NCI-H1436 treated with DMSO at 0.1 percent for 48 hours (cell line): ENCODE measurements around the gene TTC34.

ENCODE experiments used
- DNase-seq: peaks from one replicate; lab custom pipeline; 2025; lab: John Stamatoyannopoulos, UW

Gene TTC34

GRCh38 chr1:2828586-2829250 is 27.2 kb upstream of the TTC34 start:
- DNase-seq = no peak

DNA sequence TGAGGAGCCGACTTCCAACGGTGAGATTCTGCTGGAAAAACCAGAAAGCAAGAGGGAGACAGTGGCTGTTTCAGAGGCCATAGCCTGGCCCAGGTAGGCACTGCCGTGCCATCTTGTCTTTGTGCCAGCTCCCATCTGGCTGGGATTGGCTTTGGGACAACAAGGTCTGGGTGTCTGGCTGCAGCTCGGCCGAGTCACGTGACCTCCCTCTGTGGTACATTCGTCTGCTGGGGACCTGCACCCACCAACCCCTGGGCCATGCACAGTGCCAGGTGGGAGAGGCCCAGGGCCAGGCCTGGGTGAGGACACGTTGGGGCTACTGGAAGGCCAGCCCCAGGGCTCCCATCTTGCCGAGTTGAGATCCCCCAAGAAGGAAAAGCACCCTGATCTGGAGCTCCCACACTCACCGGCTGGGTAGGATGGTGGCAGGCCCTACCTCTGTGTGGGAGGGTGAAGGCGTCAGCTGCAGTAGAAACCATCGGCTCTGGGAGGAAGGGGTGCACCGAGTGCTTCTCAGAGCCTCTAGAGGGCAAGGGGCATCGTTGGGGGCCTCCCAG is 25.3 kb upstream of the TTC34 start:
- no peak for DNase-seq

DNA sequence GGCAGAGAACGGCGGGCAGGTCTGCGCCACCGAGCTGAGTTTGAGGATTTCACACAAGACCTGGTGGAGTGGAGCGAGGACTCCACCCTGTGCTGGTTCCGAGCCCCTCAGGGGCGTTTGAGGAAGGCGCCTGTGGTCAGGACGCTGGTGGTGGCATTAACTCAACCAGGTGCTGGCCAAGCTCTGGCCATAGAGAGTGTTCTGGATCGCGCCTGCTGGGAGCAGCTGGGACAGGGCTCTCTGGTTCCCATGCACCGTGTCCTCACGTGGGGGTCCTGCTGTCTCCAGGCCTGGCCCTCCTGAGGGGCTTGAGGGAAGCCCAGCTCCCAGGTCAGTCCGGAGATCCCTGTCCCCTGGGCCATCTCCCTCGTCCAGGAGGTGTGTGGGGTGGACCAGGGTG is 24.8 kb upstream of the TTC34 start:
- DNase-seq = no peak

DNA sequence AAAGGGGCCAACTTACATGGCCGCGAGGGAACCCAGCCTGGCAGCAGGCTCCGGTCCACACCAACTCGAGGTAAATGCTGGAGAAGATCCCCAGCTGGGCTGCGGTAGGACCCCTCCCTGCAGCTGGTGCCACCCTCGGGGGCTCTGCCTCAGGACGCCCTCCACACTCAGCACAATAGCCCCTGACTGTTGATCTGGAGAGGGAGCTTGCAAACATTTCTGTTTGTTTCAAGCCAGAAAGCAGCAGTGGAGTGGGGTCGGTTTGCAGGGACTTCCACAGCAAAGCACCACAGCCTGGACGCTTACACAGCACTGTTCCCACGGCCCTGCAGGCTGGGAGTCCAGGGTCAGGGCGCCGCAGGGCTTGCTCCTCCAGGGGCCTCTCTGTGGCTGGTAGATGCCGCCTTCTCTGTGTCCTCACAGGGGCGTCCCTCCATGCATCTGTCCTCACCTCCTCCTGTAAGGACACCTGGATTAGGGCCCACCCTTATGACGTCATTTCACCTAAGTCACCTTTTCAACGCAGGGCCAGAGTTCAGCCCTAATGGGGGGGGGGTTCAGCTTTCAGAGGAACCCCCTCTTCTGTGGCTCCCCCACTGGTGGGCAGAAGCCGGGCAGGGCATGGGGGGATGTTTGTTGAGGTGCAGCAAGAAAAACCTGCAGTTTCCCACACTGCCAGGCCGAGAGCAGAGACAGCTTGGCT is 24.1 kb upstream of the TTC34 start:
- DNase-seq = no peak

GRCh38 chr1:2824999-2825398 is 23.5 kb upstream of the TTC34 start:
- DNase-seq = no peak

GRCh38 chr1:2823921-2824610 is 22.6 kb upstream of the TTC34 start:
- no peak for DNase-seq

- DNase-seq = no peak
Measured at GRCh38 chr1:2822621-2823145, 21.2 kb upstream of the TTC34 start.

- no peak for DNase-seq
Measured at GRCh38 chr1:2821966-2822620, 20.6 kb upstream of the TTC34 start.

DNA sequence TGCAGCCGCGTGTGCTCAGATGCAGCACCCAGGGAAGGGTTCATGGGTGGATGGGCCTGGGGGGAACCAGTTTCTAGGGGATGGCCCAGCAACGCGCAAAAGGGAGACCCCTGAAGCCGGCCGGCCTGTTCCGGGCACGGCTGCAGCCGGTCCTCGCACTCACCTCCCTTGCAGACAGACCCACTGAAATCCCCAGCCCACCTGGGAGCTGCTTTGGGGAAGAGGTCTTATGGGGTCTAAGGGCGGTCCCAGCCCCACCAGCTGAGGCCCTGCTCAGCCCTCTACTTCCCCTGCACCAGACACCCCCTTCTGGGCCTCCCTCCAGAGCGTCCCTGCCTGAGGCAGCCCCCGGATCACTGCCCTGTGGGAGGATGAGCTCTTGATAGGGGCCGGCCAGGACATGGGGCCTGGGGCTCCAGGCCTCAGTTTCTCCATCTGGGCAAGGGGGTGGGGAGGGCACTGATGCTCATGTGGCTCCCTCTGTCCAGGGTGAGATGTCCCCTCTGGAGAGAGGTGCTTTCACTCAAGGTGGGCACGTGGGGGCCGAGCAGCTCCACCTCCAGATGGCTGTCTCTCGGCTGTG is 20.0 kb upstream of the TTC34 start:
- DNase-seq = no peak

GRCh38 chr1:2820731-2821372 is 19.4 kb upstream of the TTC34 start:
- no peak for DNase-seq

DNA sequence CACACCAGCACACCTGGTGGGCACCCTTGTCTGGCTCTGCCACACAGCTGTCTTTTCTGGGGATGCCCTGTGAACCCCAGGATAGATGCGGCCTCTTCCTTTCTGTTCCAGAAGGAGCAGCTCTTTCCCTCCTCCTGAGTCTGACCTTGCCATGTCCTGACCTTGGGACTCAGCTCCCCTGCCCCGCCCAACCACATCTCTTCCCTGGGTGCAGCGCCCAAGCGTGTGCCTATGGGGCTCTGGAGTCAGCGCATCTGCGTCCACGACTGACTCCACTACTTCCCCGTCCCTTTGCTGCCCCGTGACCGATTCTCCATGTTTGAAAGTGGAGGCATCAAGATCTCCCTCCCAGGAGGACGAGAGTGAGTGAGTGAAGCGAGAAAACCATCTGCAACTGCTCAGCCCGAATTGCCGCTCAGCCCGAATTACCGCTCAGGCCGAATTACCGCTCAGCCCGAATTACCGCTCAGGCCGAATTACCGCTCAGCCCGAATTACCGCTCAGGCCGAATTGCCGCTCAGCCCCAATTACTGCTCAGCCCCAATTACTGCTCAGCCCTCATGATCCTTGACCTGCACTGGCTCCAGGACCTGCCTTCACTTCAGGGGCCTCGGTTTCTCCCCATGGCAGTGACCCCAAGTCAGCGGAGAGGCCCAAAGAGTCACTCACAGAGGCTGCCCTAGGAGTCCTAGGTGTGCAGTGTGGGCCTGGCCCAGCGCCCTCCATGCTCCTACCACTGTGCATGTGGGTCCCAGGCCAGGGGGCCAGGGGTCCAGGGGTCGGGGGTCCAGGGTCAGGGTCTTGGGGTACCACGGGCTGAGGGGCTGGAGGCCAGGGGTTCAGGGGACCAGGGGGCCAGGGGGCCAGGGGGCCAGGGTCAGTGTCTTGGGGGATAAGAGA is 18.6 kb upstream of the TTC34 start:
- no peak for DNase-seq

GRCh38 chr1:2819429-2819828 is 17.9 kb upstream of the TTC34 start:
- no peak for DNase-seq

- DNase-seq = no peak
Measured at GRCh38 chr1:2817784-2818564, 16.5 kb upstream of the TTC34 start.

- DNase-seq = no peak
Measured at GRCh38 chr1:2816786-2817185, 15.3 kb upstream of the TTC34 start.

GRCh38 chr1:2815551-2815950 is 14.1 kb upstream of the TTC34 start:
- DNase-seq = no peak

GRCh38 chr1:2814511-2815075 is 13.1 kb upstream of the TTC34 start:
- no peak for DNase-seq

- no peak for DNase-seq
Measured at GRCh38 chr1:2812939-2813653, 11.6 kb upstream of the TTC34 start.

DNA sequence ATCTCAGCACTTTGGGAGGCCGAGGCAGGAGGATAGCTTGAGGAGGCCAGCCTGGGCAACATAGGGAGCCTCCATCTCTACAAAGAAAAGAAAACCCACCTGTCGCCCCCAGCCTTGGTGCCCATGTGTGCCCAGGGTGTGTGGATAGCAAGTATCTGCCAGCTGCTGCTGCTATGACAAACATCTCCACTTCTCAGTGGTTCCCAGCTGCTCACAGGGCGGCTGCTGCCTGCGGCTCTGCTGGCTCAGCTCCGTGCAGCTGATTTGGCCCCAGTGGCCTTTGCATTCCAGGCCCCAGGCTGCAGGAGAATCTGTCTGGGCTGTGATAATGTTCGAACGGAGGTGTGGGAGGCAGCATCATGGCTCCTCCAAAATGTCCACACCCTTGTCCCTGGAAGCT is 10.6 kb upstream of the TTC34 start:
- no peak for DNase-seq

DNA sequence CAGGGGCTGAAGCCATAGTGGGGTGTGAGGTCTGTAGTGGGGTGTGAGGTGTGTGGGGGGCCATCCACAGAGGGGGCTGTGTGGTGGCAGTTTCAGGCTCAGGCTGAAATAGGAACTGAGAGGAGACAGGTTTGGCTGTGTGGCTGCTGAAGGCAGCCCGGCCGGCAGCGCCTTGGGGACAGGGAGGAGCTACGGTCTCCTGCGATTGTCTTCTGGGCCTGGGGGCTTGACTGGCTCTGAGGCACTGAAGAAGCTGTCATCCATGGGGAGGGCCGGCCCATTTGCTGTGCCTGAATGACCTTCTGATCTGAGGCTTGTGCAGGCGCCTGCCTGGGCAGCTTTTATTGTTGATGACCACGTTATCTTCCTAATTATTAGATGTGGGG is 10.0 kb upstream of the TTC34 start:
- no peak for DNase-seq
